ENCODE data around the gene TRMT5. TPM values are rescaled to one million over a fixed set of nuclear protein-coding genes. Genes with fewer than 3 reads are reported as not detected.

TRMT5 gene
- total and polyA plus RNA-seq, 9 of the 15 experiments (the other 6 are each of a cell fraction or from before 2014, with no cell fraction given) = 8.4 to 20.0 (median 15.1) TPM

DNA sequence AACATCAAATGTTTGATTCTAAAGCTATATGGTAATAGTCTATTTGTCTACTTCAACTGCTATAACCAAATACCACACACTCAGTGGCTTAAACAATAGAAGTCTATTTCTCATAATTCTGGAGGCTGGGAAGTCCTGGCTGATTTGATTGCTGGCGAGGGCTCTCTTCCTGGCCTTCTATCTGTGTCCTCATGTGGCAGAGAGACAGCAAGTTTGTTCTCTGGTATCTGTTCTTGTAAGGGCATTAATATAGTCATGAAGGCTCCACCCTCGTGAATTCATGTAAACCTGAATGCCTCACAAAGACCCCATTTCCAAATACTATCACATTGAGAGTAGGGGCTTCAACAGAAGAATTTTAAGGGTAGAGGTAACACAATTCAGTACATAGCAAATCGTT is 34.1 kb downstream of the TRMT5 start (continued):
- TF ChIP-seq ETS2 (tag; IDR thresholded peaks at IDR 0.05; ENCODE audit: borderline replicate concordance, poor library complexity, severe bottlenecking) (no peak), NR3C1 (CRISPR knock-in tag; IDR thresholded peaks at IDR 0.05) (no peak)

- in situ Hi-C loops (cut with MboI) (no loop called here), intact Hi-C loops (cut with micrococcal nuclease) (no loop called here)
- Histone ChIP-seq H3K4me3 (no peak overlapping the region), H3K27ac (ENCODE audit: extremely low read depth, low read depth, low read length) (no peak overlapping the region), H3K9me3 (replicated peaks; ENCODE audit: control insufficient read depth, insufficient read depth, low read depth, low read length) (no peaks in the 10 kb centered on the region), H3K4me2 (ENCODE audit: insufficient read depth, low read length) (no peak overlapping the region), H4K20me1 (replicated peaks; ENCODE audit: control insufficient read depth, insufficient read depth, low read length) (no peaks in the 10 kb centered on the region), H3K9me1 (ENCODE audit: control insufficient read depth, insufficient read depth, low read length) (no peaks in the 10 kb centered on the region), H3K27me3 (ENCODE audit: control insufficient read depth in 2 of 2, insufficient read depth in 2 of 2, low read length in 2 of 2) (no peaks in the 10 kb centered on the region), H3K79me2 (ENCODE audit: control insufficient read depth, insufficient read depth, low read length) (no peaks in the 10 kb centered on the region), H2AFZ (ENCODE audit: low read depth, low read length) (no peak overlapping the region), H3K9ac (ENCODE audit: insufficient read depth in 1 of 2, low read depth in 2 of 2, low read length in 2 of 2) (no peak overlapping the region), H3K4me1 (replicated peaks in 1 of 2; ENCODE audit: control insufficient read depth in 2 of 2, insufficient read depth in 2 of 2, low read length in 2 of 2) (no peaks in the 10 kb centered on the region), H3K36me3 (ENCODE audit: control insufficient read depth, insufficient read depth, low read length) (0 out of 3 replicates have a peak, but pooled peaks cover 3% of the 10 kb centered on the region)
- no TSS peak for BruUV-seq (replicated peaks)
- ChIA-PET POLR2A (no interaction called here), CTCF (ENCODE audit: low intra/inter-chr PET ratio) (no interaction called here)
- DNase-seq (ENCODE audit: extremely low read depth in 1 of 4, low spot score in 3 of 4) (no peak), FAIRE-seq (no peak), ATAC-seq (no peak)
- WGBS (ENCODE audit: insufficient coverage, low coverage, missing lambda C conversion rate) = 30% methylated on average over 1 of the region's 1 CpG
- TF ChIP-seq CHD2 (IDR thresholded peaks at IDR 0.05; ENCODE audit: low read depth, low read length) = no peak
- TF ChIP-seq MIER1 (IDR thresholded peaks at IDR 0.05; ENCODE audit: low read depth) = no peak
- no peak for TF ChIP-seq ZNF395 (CRISPR knock-in tag; IDR thresholded peaks at IDR 0.05)
- TF ChIP-seq ZNF134 (CRISPR knock-in tag; conservative IDR thresholded peaks at IDR 0.05) = no peak
- no peak for TF ChIP-seq CC2D1A (IDR thresholded peaks at IDR 0.05)
- TF ChIP-seq, protein P1, sequence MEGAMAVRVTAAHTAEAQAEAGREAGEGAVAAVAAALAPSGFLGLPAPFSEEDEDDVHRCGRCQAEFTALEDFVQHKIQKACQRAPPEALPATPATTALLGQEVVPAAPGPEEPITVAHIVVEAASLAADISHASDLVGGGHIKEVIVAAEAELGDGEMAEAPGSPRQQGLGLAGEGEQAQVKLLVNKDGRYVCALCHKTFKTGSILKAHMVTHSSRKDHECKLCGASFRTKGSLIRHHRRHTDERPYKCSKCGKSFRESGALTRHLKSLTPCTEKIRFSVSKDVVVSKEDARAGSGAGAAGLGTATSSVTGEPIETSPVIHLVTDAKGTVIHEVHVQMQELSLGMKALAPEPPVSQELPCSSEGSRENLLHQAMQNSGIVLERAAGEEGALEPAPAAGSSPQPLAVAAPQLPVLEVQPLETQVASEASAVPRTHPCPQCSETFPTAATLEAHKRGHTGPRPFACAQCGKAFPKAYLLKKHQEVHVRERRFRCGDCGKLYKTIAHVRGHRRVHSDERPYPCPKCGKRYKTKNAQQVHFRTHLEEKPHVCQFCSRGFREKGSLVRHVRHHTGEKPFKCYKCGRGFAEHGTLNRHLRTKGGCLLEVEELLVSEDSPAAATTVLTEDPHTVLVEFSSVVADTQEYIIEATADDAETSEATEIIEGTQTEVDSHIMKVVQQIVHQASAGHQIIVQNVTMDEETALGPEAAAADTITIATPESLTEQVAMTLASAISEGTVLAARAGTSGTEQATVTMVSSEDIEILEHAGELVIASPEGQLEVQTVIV (CRISPR knock-in tag; IDR thresholded peaks at IDR 0.05; ENCODE audit: borderline replicate concordance) = no peak
- no peak for TF ChIP-seq MYC (IDR thresholded peaks at IDR 0.05; ENCODE audit: low read depth, low read length)
- no peak for TF ChIP-seq MYC (CRISPR knock-in tag; IDR thresholded peaks at IDR 0.05; ENCODE audit: borderline replicate concordance, low read depth)
- no peak for TF ChIP-seq SMARCE1 (IDR thresholded peaks at IDR 0.05)
- no peak for TF ChIP-seq ZNF274 (IDR thresholded peaks at IDR 0.05; ENCODE audit: borderline replicate concordance, low read depth, low read length)
- no peak for TF ChIP-seq KLF10 (CRISPR knock-in tag; IDR thresholded peaks at IDR 0.05)
- TF ChIP-seq, protein P2, sequence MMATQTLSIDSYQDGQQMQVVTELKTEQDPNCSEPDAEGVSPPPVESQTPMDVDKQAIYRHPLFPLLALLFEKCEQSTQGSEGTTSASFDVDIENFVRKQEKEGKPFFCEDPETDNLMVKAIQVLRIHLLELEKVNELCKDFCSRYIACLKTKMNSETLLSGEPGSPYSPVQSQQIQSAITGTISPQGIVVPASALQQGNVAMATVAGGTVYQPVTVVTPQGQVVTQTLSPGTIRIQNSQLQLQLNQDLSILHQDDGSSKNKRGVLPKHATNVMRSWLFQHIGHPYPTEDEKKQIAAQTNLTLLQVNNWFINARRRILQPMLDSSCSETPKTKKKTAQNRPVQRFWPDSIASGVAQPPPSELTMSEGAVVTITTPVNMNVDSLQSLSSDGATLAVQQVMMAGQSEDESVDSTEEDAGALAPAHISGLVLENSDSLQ (IDR thresholded peaks at IDR 0.05) = no peak
- no peak for TF ChIP-seq DEAF1 (CRISPR knock-in tag; IDR thresholded peaks at IDR 0.05)
- TF ChIP-seq ZNF347 (CRISPR knock-in tag; IDR thresholded peaks at IDR 0.05; ENCODE audit: low read depth) = no peak
- TF ChIP-seq BCL6 (CRISPR knock-in tag; IDR thresholded peaks at IDR 0.05) = no peak
Observed at GRCh38 chr14:60945984-60946383, 34.9 kb downstream of the TRMT5 start.
